K562 (cell line): Measurements from ENCODE around the gene C3. TPM values are rescaled to one million over a fixed set of nuclear protein-coding genes. Genes with fewer than 3 reads are reported as not detected.
A peak's percentile ranks its signal among the peaks of the same experiment; 100 is the strongest.

Experiments used
- BCOR ChIP-seq: fragments of 450-650 bp; IDR thresholded peaks from 2 replicates; pipeline ENCODE4 v1.6.1; 2016
- CEBPZ ChIP-seq: fragments of 150-350 bp; IDR thresholded peaks from 2 replicates; pipeline ENCODE4 v1.6.1; 2014; ENCODE audit warnings: low read depth, mild to moderate bottlenecking, low read length, borderline replicate concordance
- CREB3 ChIP-seq: fragments of 450-650 bp; conservative IDR thresholded peaks from 2 replicates; pipeline ENCODE4 v1.6.1; 2016; ENCODE audit warnings: missing genetic modification characterization, low read depth, mild to moderate bottlenecking, missing compliant biosample characterization, moderate library complexity
- CTCF ChIP-seq, 3 experiments: IDR thresholded peaks in 2 of 3; conservative IDR thresholded peaks in 1 of 3; 2 replicates each; pipeline ENCODE4 v1.5.1; 2011 to 2012; ENCODE audit warnings: low read length in 3 of 3, mild to moderate bottlenecking in 3 of 3, control low read depth in 2 of 3, improper control_type of control experiment in 1 of 3, inconsistent platforms in 1 of 3, low read depth in 1 of 3, mixed read lengths in 1 of 3, moderate library complexity in 1 of 3; ENCODE audit not compliant: insufficient read depth in 2 of 3
- DPF2 ChIP-seq: fragments of 450-650 bp; IDR thresholded peaks from 2 replicates; pipeline ENCODE4 v1.6.1; 2016
- ELF2 ChIP-seq: fragments of 250-450 bp; sonication (Bioruptor Pico); IDR thresholded peaks from 2 replicates; pipeline ENCODE4 v1.5.0; 2021; ENCODE audit warnings: mild to moderate bottlenecking
- ETS2 ChIP-seq: IDR thresholded peaks from 2 replicates; pipeline ENCODE4 v1.6.1; 2016; ENCODE audit warnings: borderline replicate concordance, missing genetic modification characterization, mild to moderate bottlenecking, moderate library complexity, missing compliant biosample characterization; ENCODE audit not compliant: poor library complexity, severe bottlenecking
- FOXA1 ChIP-seq: fragments of 450-650 bp; IDR thresholded peaks from 2 replicates; pipeline ENCODE4 v1.6.1; 2016; ENCODE audit warnings: mild to moderate bottlenecking, borderline replicate concordance
- GATA2 ChIP-seq: sonication (generic); formaldehyde crosslinking; IDR thresholded peaks from 2 replicates; pipeline ENCODE4 v1.4.0; 2020; ENCODE audit warnings: mild to moderate bottlenecking, missing genetic modification reagents
- NFATC3 ChIP-seq: fragments of 450-650 bp; IDR thresholded peaks from 2 replicates; pipeline ENCODE4 v1.6.1; 2017; ENCODE audit warnings: mild to moderate bottlenecking
- NONO ChIP-seq, 2 experiments: fragments of 200-400 bp in 1 of 2; fragments of 450-650 bp in 1 of 2; formaldehyde crosslinking in 1 of 2; IDR thresholded peaks; 2 replicates each; pipeline ENCODE4 v1.6.1; 2017; ENCODE audit warnings: low read depth in 2 of 2, mild to moderate bottlenecking in 2 of 2, moderate library complexity in 2 of 2, low read length in 1 of 2
- NR2C1 ChIP-seq, 2 experiments: fragments of 450-650 bp; IDR thresholded peaks; 2 replicates each; pipeline ENCODE4 v1.6.1; 2017; ENCODE audit warnings: mild to moderate bottlenecking in 2 of 2, antibody characterized with exemption in 1 of 2, inconsistent platforms in 1 of 2, missing compliant biosample characterization in 1 of 2, missing genetic modification characterization in 1 of 2
- RBM25 ChIP-seq: fragments of 200-400 bp; formaldehyde crosslinking; IDR thresholded peaks from 2 replicates; pipeline ENCODE4 v1.6.1; 2018; ENCODE audit warnings: low read length, low read depth, moderate library complexity; ENCODE audit not compliant: severe bottlenecking
- SMARCA5 ChIP-seq: fragments of 450-650 bp; IDR thresholded peaks from 2 replicates; pipeline ENCODE4 v1.6.1; 2016
- SREBF2 ChIP-seq: sonication (generic); formaldehyde crosslinking; IDR thresholded peaks from 2 replicates; pipeline ENCODE4 v1.4.0; 2020; ENCODE audit warnings: mild to moderate bottlenecking, missing genetic modification reagents
- TBL1XR1 ChIP-seq, 2 experiments: IDR thresholded peaks; 2 replicates each; pipeline ENCODE4 v1.6.1; 2012; ENCODE audit warnings: improper control_type of control experiment in 2 of 2, low read length in 2 of 2, mild to moderate bottlenecking in 1 of 2
- TGIF2 ChIP-seq: sonication (generic); formaldehyde crosslinking; IDR thresholded peaks from 2 replicates; pipeline ENCODE4 v1.8.1; 2022; ENCODE audit warnings: mild to moderate bottlenecking, missing genetic modification reagents, moderate library complexity
- ZNF23 ChIP-seq: fragments of 250-450 bp; sonication (Bioruptor Pico); IDR thresholded peaks from 2 replicates; pipeline ENCODE4 v1.4.0; 2020; ENCODE audit warnings: mild to moderate bottlenecking
- ZNF263 ChIP-seq: sonication (generic); formaldehyde crosslinking; IDR thresholded peaks from 2 replicates; pipeline ENCODE4 v1.8.0; 2022; ENCODE audit warnings: mild to moderate bottlenecking, missing genetic modification reagents, borderline replicate concordance
- ZNF280B ChIP-seq: fragments of 250-450 bp; sonication (Bioruptor Pico); IDR thresholded peaks from 2 replicates; pipeline ENCODE4 v1.5.1; 2021; ENCODE audit warnings: mild to moderate bottlenecking
- polyA plus RNA-seq, 8 experiments: library from polyadenylated mRNA; depleted of rRNA in 4 of 8; stranded (reverse) in 5 of 8; unstranded in 3 of 8; fragments of >200 nt; fragmentation: Nextera tagmentation in 2 of 8; fragmentation: Illumina TruSeq in 1 of 8; extraction: Ambion mirVana in 2 of 8; extraction: Trizol in 1 of 8; gene quantifications; 2 replicates each; pipeline versions ENCODE4 v1.2.1 to v1.2.3, GENCODE V29; 2011 to 2014; ENCODE audit warnings: inconsistent platforms in 1 of 8, missing spikeins in 1 of 8
- total RNA-seq, 7 experiments: library from RNA; depleted of rRNA in 6 of 7; stranded (reverse); fragments of >200 nt in 6 of 7; fragmentation: Illumina TruSeq in 2 of 7; extraction: Trizol in 2 of 7; gene quantifications; 2 replicates each; pipeline versions ENCODE4 v1.2.1 to v1.2.3, GENCODE V29; 2011 to 2021; ENCODE audit warnings: low replicate concordance in 1 of 7

C3 gene
- total and polyA plus RNA-seq, 9 of the 15 experiments (the other 6 are each of a cell fraction or from before 2014, with no cell fraction given), result 0.59 to 10.6 (median 2.2) TPM

- TF ChIP-seq SREBF2 (CRISPR knock-in tag), result no peak
- no peak for TF ChIP-seq ELF2 (CRISPR knock-in tag)
- TF ChIP-seq FOXA1, result no peak
- TF ChIP-seq CREB3, result no peak
- 0 out of 2 replicates have a peak, but pooled peaks have one; percentile 24 for TF ChIP-seq GATA2 (CRISPR knock-in tag)
- TF ChIP-seq NONO (IDR thresholded peaks at IDR 0.05; ENCODE audit: low read depth in 2 of 2, low read length in 1 of 2), result no peak
- TF ChIP-seq ZNF23 (CRISPR knock-in tag), result no peak
- TF ChIP-seq TGIF2 (CRISPR knock-in tag), result no peak
- peak; percentile 83 for TF ChIP-seq BCOR
- peak; percentile 63; the same call in 1 of the 2 replicates for TF ChIP-seq SMARCA5
- TF ChIP-seq CEBPZ, result no peak
- no peak for TF ChIP-seq NFATC3
- 0 out of 6 replicates have a peak, but pooled peaks of 1 of the 3 experiments have one; percentile 8 for TF ChIP-seq CTCF (IDR thresholded peaks at IDR 0.05 in 2 of 3, conservative IDR thresholded peaks at IDR 0.05 in 1 of 3; ENCODE audit: insufficient read depth in 2 of 3, low read depth in 1 of 3, low read length in 3 of 3)
- TF ChIP-seq ETS2 (tag), result no peak
- peak; percentile 72 for TF ChIP-seq NR2C1 (IDR thresholded peaks at IDR 0.05)
- peak; percentile 66 for TF ChIP-seq NR2C1 (tag; IDR thresholded peaks at IDR 0.05)
- TF ChIP-seq DPF2, result 0 out of 2 replicates have a peak, but pooled peaks have one; percentile 8
- TF ChIP-seq ZNF280B (CRISPR knock-in tag), result no peak
- TF ChIP-seq RBM25, result no peak
- no peak for TF ChIP-seq TBL1XR1 (IDR thresholded peaks at IDR 0.05; ENCODE audit: low read length in 2 of 2)
- peak; percentile 70 for TF ChIP-seq ZNF263 (CRISPR knock-in tag)
Measured at GRCh38 chr19:6766357-6767080, 46.1 kb upstream of the C3 start (continued).
